Stimulated activated CD4-positive, alpha-beta T cell treated with anti-CD3 and anti-CD28 coated beads, Interleukin-4, amount 100 ng/mL, for 48 hours (primary cell): ENCODE results near the gene AKAP12.
"Not testable (repeated sequence)": the region's sequence is repeated elsewhere in the genome, so short reads cannot be mapped to it uniquely, and the experiment has no call there.

ENCODE experiments used
- DNase-seq, 2 donors: peaks; one replicate each; pipeline ENCODE4 v3.0.0-alpha.2; 2020; ENCODE audit warnings: low read depth in 2 of 2

AKAP12 gene

DNA sequence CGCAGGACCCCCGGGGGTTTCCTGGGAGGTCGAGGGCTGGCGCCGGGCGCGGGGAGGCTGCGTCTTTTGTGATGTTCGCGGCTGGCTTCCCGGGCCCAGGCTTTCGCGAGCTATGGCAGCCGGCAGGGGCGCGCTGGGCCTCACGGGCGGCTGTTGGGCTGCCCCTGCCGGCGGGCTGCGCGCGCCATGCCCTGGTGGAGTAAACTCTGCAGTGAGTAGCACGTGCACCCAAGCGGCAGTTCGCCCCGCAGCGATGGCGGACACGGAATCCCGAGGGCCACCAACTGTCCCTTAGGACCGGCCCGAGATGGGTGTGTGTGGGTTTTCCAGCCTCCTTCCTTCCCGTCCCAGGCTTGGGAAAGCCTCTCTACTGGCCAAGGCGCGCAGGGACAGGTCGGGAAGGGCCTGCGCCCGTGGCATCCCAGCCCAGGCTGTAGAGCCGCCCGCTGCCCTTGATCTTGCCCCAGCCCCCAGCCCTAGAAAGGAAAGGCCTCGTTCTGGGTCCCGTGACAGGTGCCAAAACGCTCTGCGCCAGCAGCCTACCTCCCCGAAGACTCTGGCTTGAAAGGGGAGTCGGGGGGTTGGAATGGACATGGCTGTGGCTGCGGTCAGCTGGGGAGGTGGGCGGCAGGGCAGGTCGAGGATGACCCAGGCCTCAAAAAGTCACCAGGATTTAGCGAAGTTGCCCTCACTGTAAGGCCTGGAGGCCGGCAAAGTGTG, 101.9 kb downstream of the AKAP12 start:
- no peak for DNase-seq

DNA sequence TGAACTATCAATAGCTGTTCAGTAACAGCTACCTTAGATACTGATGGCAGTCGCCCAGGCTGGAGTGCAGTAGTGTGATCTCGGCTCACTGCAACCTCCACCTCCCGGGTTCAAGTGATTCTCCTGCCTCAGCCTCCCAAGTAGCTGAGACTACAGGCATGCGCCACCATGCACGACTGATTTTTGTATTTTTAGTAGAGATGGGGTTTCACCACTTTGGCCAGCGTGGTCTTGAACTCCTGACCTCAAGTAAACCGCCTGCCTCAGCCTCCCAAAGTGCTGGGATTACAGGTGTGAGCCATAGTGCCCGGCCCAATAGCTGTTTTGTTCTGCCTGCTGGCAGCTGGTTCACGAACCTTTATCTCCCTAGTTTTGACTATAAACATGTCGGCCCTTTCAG, 103.0 kb downstream of the AKAP12 start:
- not testable (repeated sequence) for DNase-seq

DNA sequence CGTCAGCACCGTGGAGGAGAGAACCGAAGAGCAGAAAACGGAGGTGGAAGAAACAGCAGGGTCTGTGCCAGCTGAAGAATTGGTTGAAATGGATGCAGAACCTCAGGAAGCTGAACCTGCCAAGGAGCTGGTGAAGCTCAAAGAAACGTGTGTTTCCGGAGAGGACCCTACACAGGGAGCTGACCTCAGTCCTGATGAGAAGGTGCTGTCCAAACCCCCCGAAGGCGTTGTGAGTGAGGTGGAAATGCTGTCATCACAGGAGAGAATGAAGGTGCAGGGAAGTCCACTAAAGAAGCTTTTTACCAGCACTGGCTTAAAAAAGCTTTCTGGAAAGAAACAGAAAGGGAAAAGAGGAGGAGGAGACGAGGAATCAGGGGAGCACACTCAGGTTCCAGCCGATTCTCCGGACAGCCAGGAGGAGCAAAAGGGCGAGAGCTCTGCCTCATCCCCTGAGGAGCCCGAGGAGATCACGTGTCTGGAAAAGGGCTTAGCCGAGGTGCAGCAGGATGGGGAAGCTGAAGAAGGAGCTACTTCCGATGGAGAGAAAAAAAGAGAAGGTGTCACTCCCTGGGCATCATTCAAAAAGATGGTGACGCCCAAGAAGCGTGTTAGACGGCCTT, 110.0 kb downstream of the AKAP12 start:
- DNase-seq = no peak

DNA sequence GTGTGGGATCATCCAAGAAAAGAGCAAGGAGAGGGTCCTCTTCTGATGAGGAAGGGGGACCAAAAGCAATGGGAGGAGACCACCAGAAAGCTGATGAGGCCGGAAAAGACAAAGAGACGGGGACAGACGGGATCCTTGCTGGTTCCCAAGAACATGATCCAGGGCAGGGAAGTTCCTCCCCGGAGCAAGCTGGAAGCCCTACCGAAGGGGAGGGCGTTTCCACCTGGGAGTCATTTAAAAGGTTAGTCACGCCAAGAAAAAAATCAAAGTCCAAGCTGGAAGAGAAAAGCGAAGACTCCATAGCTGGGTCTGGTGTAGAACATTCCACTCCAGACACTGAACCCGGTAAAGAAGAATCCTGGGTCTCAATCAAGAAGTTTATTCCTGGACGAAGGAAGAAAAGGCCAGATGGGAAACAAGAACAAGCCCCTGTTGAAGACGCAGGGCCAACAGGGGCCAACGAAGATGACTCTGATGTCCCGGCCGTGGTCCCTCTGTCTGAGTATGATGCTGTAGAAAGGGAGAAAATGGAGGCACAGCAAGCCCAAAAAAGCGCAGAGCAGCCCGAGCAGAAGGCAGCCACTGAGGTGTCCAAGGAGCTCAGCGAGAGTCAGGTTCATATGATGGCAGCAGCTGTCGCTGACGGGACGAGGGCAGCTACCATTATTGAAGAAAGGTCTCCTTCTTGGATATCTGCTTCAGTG, 110.8 kb downstream of the AKAP12 start:
- no peak for DNase-seq

DNA sequence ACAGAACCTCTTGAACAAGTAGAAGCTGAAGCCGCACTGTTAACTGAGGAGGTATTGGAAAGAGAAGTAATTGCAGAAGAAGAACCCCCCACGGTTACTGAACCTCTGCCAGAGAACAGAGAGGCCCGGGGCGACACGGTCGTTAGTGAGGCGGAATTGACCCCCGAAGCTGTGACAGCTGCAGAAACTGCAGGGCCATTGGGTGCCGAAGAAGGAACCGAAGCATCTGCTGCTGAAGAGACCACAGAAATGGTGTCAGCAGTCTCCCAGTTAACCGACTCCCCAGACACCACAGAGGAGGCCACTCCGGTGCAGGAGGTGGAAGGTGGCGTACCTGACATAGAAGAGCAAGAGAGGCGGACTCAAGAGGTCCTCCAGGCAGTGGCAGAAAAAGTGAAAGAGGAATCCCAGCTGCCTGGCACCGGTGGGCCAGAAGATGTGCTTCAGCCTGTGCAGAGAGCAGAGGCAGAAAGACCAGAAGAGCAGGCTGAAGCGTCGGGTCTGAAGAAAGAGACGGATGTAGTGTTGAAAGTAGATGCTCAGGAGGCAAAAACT, 111.5 kb downstream of the AKAP12 start:
- DNase-seq = no peak

- no peak for DNase-seq
These were observed 112.0 kb downstream of the AKAP12 start for GRCh38 chr6:151351731-151352130.

- DNase-seq = no peak
These were observed 112.9 kb downstream of the AKAP12 start for GRCh38 chr6:151352410-151353396.

GRCh38 chr6:151353795-151354194, 114.0 kb downstream of the AKAP12 start:
- DNase-seq = no peak

- DNase-seq = not testable (repeated sequence)
These were observed 117.2 kb downstream of the AKAP12 start for GRCh38 chr6:151356983-151357382.

DNA sequence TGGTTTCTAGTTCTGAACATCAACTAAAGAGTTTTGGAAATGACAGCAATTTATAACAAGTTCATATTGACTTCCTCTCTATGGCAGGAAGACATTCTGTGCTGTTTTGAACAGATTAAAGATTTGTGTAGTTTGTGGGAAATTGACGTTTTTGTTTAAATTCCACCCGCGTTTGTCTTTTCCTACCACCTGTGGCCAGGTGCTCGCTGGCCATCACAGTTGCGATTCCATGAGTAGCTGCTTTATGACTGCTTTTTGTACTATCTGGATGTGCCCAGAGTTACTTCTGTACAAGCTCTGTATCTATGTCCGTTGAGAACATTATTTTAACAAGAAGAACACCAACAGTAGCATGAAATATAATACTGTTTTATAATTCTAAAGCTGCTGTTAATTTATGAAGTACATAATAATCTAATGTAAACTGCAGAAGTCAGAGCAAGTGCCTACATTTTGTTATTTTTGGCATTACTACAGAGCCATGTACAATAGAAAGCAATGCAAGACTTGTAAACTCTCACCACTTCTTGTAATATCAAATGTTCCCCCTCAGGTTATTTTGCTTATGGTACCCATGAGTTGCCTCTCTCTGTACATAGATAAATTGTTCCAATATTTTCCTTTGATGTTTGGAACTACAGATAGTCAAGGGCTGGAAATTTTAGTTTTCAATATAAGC, 118.1 kb downstream of the AKAP12 start:
- DNase-seq = no peak

DNA sequence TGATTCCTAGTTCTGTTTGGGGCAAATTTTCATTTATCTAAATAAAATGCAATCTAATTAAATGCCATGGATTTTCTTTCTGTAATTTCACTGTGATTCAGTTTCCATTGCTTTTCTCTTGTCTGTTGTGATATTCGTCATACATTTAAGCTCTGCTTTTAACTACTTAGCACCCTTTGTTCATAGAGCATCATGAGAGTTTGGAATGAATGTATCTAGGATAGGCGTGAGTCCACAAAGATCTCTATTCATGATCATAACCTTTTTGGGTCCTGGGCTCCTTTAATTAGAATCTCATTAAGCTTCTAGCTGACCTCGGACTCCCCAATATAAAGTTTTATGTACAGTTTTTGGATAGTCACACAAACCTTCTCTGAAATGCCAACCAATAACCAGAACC, 118.7 kb downstream of the AKAP12 start:
- no peak for DNase-seq

DNA sequence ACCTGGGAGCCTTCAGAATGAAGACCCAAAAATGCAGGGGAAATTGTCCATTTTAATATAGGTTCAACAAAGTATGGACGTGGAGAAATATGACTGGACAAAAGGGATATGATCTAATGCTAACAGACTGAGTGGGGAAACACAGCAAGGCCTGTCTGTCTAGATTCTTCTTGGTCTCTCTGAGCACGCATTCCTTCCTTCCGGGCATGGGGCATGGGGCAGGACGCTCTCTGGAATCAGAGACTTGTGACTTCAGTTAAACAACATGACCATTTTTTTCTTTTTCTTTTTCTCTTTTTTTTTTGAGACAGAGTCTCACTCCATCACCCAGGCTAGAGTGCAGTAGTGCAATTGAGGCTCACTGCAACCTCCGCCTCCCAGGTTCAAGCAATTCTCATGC, 119.7 kb downstream of the AKAP12 start:
- no peak for DNase-seq

DNA sequence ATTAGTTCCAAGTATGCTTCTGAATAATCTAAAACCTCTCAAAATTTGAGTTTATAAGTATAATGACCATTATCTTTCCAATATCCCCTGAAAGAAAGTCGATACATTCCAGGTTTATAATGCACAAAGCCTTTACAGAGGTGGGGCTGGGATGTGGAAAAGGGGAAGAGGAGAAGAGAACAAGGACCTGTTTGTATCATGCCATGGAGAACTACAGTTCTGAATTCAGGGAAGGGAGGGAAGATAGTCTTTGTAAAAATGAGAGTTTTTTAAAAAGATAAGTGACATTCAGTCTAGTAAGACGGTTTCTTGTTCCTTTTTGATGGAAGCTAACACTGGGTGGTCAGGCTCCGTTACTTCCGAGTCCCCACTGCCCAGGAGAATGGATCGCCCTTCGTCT, 125.5 kb downstream of the AKAP12 start:
- no peak for DNase-seq

- no peak for DNase-seq
These were observed 130.8 kb downstream of the AKAP12 start for GRCh38 chr6:151370509-151371078.

GRCh38 chr6:151372164-151372563, 132.4 kb downstream of the AKAP12 start:
- DNase-seq = no peak

GRCh38 chr6:151374036-151374683, 134.4 kb downstream of the AKAP12 start:
- DNase-seq = no peak

GRCh38 chr6:151375833-151376232, 136.1 kb downstream of the AKAP12 start:
- DNase-seq = no peak

DNA sequence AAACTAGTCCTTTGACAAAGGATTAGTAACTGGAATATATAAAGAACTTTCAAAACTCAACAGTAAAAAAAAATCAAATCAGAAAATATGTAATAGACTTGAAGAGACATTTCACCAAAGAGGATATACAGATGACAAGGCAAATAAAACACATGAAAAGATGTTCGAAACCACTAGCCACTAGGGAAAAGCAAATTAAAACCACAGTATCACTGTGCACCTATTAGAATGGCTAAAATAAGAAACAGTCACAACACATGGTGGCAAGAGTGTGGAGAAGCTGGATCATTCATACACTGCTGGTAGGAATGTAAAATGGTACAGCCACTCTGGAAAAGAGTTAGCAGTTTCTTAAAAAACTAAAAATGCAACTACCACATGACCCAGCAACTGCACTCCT, 136.7 kb downstream of the AKAP12 start:
- no peak for DNase-seq

DNA sequence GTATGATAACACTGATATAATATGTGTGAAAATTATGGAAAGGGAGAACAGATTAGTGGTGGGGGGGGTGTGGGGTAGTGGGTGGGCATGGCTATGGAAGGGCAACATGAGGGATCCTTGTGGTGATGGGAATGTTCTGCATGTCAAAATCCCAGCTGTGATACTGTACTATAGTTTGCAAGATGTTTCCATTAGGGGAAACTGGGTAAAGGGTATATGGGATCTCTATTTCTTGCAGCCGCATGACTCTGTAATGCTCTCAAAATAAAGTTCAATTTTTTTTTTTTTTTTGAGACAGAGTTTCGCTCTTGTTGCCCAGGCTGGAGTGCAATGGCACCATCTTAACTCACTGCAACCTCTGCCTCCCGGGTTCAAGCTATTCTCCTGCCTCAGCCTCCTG, 137.3 kb downstream of the AKAP12 start:
- no peak for DNase-seq
